OCI-LY3 (cell line): Measurements from ENCODE around the gene ERC1.

Experiments used
- EZH2phosphoT487 ChIP-seq: fragments of 200-600 bp; shearing (Covaris generic); IDR thresholded peaks from 2 replicates; pipeline ENCODE4 v1.6.1; 2018; ENCODE audit warnings: antibody characterized with exemption, mixed run types, low read depth
- TF ChIP-seq, protein P1 (sequence below): fragments of 200-600, 300-600 bp; sonication (generic); IDR thresholded peaks from 2 replicates; pipeline ENCODE4 v1.5.1; 2014; ENCODE audit warnings: antibody characterized with exemption, low read length, low read depth

- TF ChIP-seq, protein P1, sequence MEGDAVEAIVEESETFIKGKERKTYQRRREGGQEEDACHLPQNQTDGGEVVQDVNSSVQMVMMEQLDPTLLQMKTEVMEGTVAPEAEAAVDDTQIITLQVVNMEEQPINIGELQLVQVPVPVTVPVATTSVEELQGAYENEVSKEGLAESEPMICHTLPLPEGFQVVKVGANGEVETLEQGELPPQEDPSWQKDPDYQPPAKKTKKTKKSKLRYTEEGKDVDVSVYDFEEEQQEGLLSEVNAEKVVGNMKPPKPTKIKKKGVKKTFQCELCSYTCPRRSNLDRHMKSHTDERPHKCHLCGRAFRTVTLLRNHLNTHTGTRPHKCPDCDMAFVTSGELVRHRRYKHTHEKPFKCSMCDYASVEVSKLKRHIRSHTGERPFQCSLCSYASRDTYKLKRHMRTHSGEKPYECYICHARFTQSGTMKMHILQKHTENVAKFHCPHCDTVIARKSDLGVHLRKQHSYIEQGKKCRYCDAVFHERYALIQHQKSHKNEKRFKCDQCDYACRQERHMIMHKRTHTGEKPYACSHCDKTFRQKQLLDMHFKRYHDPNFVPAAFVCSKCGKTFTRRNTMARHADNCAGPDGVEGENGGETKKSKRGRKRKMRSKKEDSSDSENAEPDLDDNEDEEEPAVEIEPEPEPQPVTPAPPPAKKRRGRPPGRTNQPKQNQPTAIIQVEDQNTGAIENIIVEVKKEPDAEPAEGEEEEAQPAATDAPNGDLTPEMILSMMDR = peak; percentile 76
- TF ChIP-seq EZH2phosphoT487 = no peak
These were observed 102.2 kb downstream of the ERC1 start for GRCh38 chr12:1093166-1093751.
